ENCODE data around the gene HBG2. TPM values are rescaled to one million over a fixed set of nuclear protein-coding genes. Genes with fewer than 3 reads are reported as not detected.

Gene HBG2
- total RNA-seq, 3 donors from 2014 or later, result 5.7 to 7.5 (median 5.8) TPM

- Mint-ChIP-seq H3K27me3 (ENCODE audit: low read depth) (peaks cover 2% of the 10 kb centered on the region), H3K4me3 (no peak overlapping the region), H3K36me3 (ENCODE audit: insufficient read depth) (no peaks in the 10 kb centered on the region), H3K4me1 (ENCODE audit: low read depth) (no peaks in the 10 kb centered on the region), H3K9me3 (no peaks in the 10 kb centered on the region)
- ATAC-seq, result no peak
- no peak for DNase-seq
These were observed 19.1 kb downstream of the HBG2 start for GRCh38 chr11:5235364-5236095.

DNA sequence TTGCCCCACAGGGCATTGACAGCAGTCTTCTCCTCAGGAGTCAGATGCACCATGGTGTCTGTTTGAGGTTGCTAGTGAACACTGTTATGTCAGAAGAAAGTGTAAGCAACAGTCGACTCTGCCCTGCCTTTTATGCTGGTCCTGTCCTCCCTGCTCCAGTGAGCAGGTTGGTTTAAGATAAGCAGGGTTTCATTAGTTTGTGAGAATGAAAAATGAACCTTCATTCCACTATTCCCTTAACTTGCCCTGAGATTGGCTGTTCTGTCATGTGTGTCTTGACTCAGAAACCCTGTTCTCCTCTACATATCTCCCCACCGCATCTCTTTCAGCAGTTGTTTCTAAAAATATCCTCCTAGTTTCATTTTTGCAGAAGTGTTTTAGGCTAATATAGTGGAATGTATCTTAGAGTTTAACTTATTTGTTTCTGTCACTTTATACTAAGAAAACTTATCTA lies 20.2 kb downstream of the HBG2 start, which contains the start of gene HBD:
HBD (minus strand) TSS at position 103 of the 454 bp plus-strand sequence; CDS start at position 53, 50 bp downstream.
- no peak within 1 kb of the TSS for H3K4me3 Mint-ChIP-seq
- no peaks in the 10 kb centered on the region for H3K9me3 Mint-ChIP-seq
- DNase-seq (no peak), ATAC-seq (no peak)
- no peaks in the 10 kb centered on the region for H3K36me3 Mint-ChIP-seq (ENCODE audit: insufficient read depth)
- H3K27me3 Mint-ChIP-seq (ENCODE audit: low read depth), result peaks cover 2% of the 10 kb centered on the region
- no peaks in the 10 kb centered on the region for H3K4me1 Mint-ChIP-seq (ENCODE audit: low read depth)

- Mint-ChIP-seq H3K4me3 (no peak overlapping the region), H3K4me1 (ENCODE audit: low read depth) (no peaks in the 10 kb centered on the region), H3K9me3 (no peaks in the 10 kb centered on the region), H3K27me3 (ENCODE audit: low read depth) (peaks cover 2% of the 10 kb centered on the region), H3K36me3 (ENCODE audit: insufficient read depth) (no peaks in the 10 kb centered on the region)
- ATAC-seq (no peak), DNase-seq (no peak)
These were observed 21.3 kb downstream of the HBG2 start for GRCh38 chr11:5233307-5233706.

- no peaks in the 10 kb centered on the region for H3K36me3 Mint-ChIP-seq (ENCODE audit: insufficient read depth)
- H3K27me3 Mint-ChIP-seq (ENCODE audit: low read depth), result peaks cover 2% of the 10 kb centered on the region
- H3K4me1 Mint-ChIP-seq (ENCODE audit: low read depth), result no peaks in the 10 kb centered on the region
- DNase-seq, result no peak
- ATAC-seq, result no peak
- H3K9me3 Mint-ChIP-seq, result no peaks in the 10 kb centered on the region
- H3K4me3 Mint-ChIP-seq, result no peak overlapping the region
These were observed 21.8 kb downstream of the HBG2 start for GRCh38 chr11:5232821-5233220.

DNA sequence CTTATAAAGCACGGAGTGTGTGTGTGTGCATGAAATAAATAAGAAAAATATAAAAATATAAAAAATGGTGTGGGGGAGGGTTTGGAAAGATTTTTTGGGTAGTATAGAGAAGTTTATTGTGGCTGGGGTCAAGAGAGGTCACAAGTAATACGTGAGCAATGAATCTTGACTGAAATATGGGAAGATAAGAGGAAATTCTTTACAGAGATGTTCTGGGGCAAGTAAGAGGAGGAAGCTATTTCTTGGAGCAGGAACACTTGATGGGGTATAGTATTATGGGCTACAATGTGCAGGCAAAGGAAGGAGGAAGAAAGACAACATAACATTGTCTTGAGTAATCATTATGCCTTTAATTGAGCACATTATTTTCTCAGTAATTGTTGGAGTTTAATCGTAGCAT lies 22.4 kb downstream of the HBG2 start:
- H3K36me3 Mint-ChIP-seq (ENCODE audit: insufficient read depth), result no peaks in the 10 kb centered on the region
- no peak for ATAC-seq
- H3K4me3 Mint-ChIP-seq, result no peak overlapping the region
- H3K27me3 Mint-ChIP-seq (ENCODE audit: low read depth), result no peaks in the 10 kb centered on the region
- DNase-seq, result no peak
- no peaks in the 10 kb centered on the region for H3K9me3 Mint-ChIP-seq
- H3K4me1 Mint-ChIP-seq (ENCODE audit: low read depth), result no peaks in the 10 kb centered on the region

GRCh38 chr11:5231111-5231510 lies 23.5 kb downstream of the HBG2 start:
- ATAC-seq, result no peak
- Mint-ChIP-seq H3K27me3 (ENCODE audit: low read depth) (no peaks in the 10 kb centered on the region), H3K4me1 (ENCODE audit: low read depth) (no peaks in the 10 kb centered on the region), H3K36me3 (ENCODE audit: insufficient read depth) (no peaks in the 10 kb centered on the region), H3K4me3 (no peak overlapping the region), H3K9me3 (no peaks in the 10 kb centered on the region)
- no peak for DNase-seq

DNA sequence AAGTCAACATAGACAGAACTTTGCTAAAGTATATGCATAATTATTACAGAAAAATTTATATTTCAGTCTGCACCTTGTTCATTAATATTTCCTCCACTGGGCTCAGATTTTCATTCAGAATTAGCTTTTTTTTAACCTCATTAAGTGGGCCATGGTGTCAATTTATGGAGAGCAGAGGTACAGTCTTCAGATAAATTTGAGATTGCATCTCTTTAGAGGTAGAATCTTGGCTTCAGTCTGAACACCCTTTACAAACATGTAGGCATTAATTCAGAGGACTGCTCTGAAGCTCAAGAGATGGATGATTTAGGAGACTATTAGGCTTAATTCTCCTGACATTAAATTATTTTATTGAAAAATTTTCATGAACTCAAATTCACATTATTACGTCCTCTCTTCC lies 24.3 kb downstream of the HBG2 start:
- Mint-ChIP-seq H3K9me3 (no peaks in the 10 kb centered on the region), H3K4me3 (no peak overlapping the region), H3K36me3 (ENCODE audit: insufficient read depth) (no peaks in the 10 kb centered on the region), H3K27me3 (ENCODE audit: low read depth) (no peaks in the 10 kb centered on the region), H3K4me1 (ENCODE audit: low read depth) (no peaks in the 10 kb centered on the region)
- ATAC-seq (no peak), DNase-seq (no peak)

- Mint-ChIP-seq H3K36me3 (ENCODE audit: insufficient read depth) (no peaks in the 10 kb centered on the region), H3K27me3 (ENCODE audit: low read depth) (no peaks in the 10 kb centered on the region), H3K9me3 (no peaks in the 10 kb centered on the region), H3K4me3 (no peak overlapping the region), H3K4me1 (ENCODE audit: low read depth) (no peaks in the 10 kb centered on the region)
- DNase-seq, result no peak
- no peak for ATAC-seq
These were observed 24.8 kb downstream of the HBG2 start for GRCh38 chr11:5229796-5230195.

GRCh38 chr11:5229356-5229755 lies 25.2 kb downstream of the HBG2 start:
- DNase-seq (no peak), ATAC-seq (no peak)
- Mint-ChIP-seq H3K27me3 (ENCODE audit: low read depth) (no peaks in the 10 kb centered on the region), H3K4me1 (ENCODE audit: low read depth) (no peaks in the 10 kb centered on the region), H3K4me3 (no peak overlapping the region), H3K36me3 (ENCODE audit: insufficient read depth) (no peaks in the 10 kb centered on the region), H3K9me3 (no peaks in the 10 kb centered on the region)

- Mint-ChIP-seq H3K36me3 (ENCODE audit: insufficient read depth) (no peaks in the 10 kb centered on the region), H3K4me3 (no peak overlapping the region), H3K4me1 (ENCODE audit: low read depth) (no peaks in the 10 kb centered on the region), H3K27me3 (ENCODE audit: low read depth) (no peaks in the 10 kb centered on the region), H3K9me3 (no peaks in the 10 kb centered on the region)
- ATAC-seq (no peak), DNase-seq (no peak)
These were observed 26.5 kb downstream of the HBG2 start for GRCh38 chr11:5228124-5228523.

DNA sequence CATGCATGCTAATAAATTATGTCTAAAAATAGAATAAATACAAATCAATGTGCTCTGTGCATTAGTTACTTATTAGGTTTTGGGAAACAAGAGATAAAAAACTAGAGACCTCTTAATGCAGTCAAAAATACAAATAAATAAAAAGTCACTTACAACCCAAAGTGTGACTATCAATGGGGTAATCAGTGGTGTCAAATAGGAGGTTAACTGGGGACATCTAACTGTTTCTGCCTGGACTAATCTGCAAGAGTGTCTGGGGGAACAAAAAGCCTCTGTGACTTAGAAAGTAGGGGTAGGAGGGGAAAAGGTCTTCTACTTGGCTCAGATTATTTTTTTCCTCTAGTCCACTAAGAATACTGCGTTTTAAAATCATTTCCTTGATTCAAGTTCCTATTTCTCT lies 26.9 kb downstream of the HBG2 start:
- DNase-seq, result no peak
- Mint-ChIP-seq H3K27me3 (ENCODE audit: low read depth) (no peaks in the 10 kb centered on the region), H3K36me3 (ENCODE audit: insufficient read depth) (no peaks in the 10 kb centered on the region), H3K4me1 (ENCODE audit: low read depth) (no peaks in the 10 kb centered on the region), H3K4me3 (no peak overlapping the region), H3K9me3 (no peaks in the 10 kb centered on the region)
- no peak for ATAC-seq

- no peak for ATAC-seq
- Mint-ChIP-seq H3K27me3 (ENCODE audit: low read depth) (no peaks in the 10 kb centered on the region), H3K9me3 (no peaks in the 10 kb centered on the region), H3K36me3 (ENCODE audit: insufficient read depth) (no peaks in the 10 kb centered on the region), H3K4me3 (no peak within 1 kb of the TSS), H3K4me1 (ENCODE audit: low read depth) (no peaks in the 10 kb centered on the region)
- no peak for DNase-seq
These were observed 27.8 kb downstream of the HBG2 start, which contains the start of gene HBB for GRCh38 chr11:5226732-5227310. HBB (minus strand) TSS chr11:5227071; CDS start chr11:5227021, 50 bp downstream.

- H3K27me3 Mint-ChIP-seq (ENCODE audit: low read depth), result no peaks in the 10 kb centered on the region
- no peak for ATAC-seq
These were observed 29.1 kb downstream of the HBG2 start for GRCh38 chr11:5225480-5225871.

DNA sequence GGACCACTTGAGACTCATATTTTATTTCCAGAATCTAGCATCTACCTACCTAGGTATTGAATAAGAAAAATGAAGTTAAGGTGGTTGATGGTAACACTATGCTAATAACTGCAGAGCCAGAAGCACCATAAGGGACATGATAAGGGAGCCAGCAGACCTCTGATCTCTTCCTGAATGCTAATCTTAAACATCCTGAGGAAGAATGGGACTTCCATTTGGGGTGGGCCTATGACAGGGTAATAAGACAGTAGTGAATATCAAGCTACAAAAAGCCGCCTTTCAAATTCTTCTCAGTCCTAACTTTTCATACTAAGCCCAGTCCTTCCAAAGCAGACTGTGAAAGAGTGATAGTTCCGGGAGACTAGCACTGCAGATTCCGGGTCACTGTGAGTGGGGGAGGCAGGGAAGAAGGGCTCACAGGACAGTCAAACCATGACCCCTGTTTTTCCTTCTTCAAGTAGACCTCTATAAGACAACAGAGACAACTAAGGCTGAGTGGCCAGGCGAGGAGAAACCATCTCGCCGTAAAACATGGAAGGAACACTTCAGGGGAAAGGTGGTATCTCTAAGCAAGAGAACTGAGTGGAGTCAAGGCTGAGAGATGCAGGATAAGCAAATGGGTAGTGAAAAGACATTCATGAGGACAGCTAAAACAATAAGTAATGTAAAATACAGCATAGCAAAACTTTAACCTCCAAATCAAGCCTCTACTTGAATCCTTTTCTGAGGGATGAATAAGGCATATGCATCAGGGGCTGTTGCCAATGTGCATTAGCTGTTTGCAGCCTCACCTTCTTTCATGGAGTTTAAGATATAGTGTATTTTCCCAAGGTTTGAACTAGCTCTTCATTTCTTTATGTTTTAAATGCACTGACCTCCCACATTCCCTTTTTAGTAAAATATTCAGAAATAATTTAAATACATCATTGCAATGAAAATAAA lies 29.8 kb downstream of the HBG2 start:
- Mint-ChIP-seq H3K36me3 (ENCODE audit: insufficient read depth) (no peaks in the 10 kb centered on the region), H3K4me1 (ENCODE audit: low read depth) (no peaks in the 10 kb centered on the region), H3K27me3 (ENCODE audit: low read depth) (no peaks in the 10 kb centered on the region), H3K9me3 (no peaks in the 10 kb centered on the region), H3K4me3 (no peak overlapping the region)
- DNase-seq (no peak), ATAC-seq (no peak)

More at GRCh38 chr11:5225480-5225871, 29.1 kb downstream of the HBG2 start:
- no peak for DNase-seq
- Mint-ChIP-seq H3K9me3 (no peaks in the 10 kb centered on the region), H3K4me1 (ENCODE audit: low read depth) (no peaks in the 10 kb centered on the region), H3K4me3 (no peak overlapping the region), H3K36me3 (ENCODE audit: insufficient read depth) (no peaks in the 10 kb centered on the region)

Measured in activated T-cell treated with anti-CD3 and anti-CD28 coated beads, Interleukin-2, amount 50 U/mL, for 4 hours (primary cell).